Measurements from ENCODE around the gene ACE. TPM values are rescaled to one million over a fixed set of nuclear protein-coding genes. Genes with fewer than 3 reads are reported as not detected.

Gene ACE
- total RNA-seq, 1 donor from 2014 or later, result 6.4 TPM

DNA sequence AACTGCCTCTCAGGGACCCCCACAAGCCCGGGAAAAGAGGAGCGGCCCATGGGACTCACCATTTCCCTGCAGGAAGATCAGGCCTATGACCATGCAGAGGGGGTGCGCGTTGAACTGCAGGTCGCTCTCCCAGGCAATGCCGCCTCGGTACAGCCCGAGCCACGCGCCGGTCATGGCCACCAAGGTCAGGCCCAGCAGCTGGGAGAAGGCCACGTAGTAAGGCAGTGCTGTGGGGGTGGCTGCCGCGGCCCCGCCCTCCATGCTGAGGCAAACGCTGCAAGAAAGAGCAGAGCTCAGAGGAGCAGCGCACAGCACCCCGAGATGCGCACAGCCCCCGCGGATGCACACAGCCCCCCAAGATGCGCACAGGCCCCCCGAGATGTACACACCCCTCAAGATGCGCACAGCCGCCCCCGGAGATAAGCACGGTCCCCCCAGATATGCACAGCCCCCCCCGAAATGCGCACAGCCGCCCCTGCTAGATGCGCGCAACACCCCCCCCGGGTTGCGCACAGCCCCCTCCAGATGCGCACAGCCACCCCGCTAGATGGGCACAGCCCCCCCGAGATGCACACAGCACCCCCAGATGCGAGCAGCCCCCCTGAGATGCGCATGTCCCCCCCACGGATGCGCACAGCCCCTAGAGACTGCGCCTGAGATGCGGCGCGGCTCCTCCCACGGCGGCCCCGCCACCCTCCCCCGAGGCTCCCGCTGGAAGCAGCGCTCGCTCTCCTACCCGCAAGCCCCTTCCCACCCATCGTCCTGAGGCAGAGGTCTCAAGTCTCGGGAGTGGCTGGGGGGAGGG is 39.4 kb upstream of the ACE start:
- no peak for DNase-seq (ENCODE audit: low spot score, unreplicated experiment)
- Mint-ChIP-seq H3K4me1 (ENCODE audit: low read depth) (peaks cover 5% of the 10 kb centered on the region), H3K27ac (no peak overlapping the region), H3K4me3 (ENCODE audit: low read depth) (no peak overlapping the region), H3K36me3 (ENCODE audit: insufficient read depth) (peaks cover 2% of the 10 kb centered on the region), H3K9me3 (ENCODE audit: low read depth) (no peaks in the 10 kb centered on the region), H3K27me3 (no peaks in the 10 kb centered on the region)
- TF ChIP-seq, protein P1, sequence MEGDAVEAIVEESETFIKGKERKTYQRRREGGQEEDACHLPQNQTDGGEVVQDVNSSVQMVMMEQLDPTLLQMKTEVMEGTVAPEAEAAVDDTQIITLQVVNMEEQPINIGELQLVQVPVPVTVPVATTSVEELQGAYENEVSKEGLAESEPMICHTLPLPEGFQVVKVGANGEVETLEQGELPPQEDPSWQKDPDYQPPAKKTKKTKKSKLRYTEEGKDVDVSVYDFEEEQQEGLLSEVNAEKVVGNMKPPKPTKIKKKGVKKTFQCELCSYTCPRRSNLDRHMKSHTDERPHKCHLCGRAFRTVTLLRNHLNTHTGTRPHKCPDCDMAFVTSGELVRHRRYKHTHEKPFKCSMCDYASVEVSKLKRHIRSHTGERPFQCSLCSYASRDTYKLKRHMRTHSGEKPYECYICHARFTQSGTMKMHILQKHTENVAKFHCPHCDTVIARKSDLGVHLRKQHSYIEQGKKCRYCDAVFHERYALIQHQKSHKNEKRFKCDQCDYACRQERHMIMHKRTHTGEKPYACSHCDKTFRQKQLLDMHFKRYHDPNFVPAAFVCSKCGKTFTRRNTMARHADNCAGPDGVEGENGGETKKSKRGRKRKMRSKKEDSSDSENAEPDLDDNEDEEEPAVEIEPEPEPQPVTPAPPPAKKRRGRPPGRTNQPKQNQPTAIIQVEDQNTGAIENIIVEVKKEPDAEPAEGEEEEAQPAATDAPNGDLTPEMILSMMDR (IDR thresholded peaks at IDR 0.05; ENCODE audit: unreplicated experiment), result no peak

DNA sequence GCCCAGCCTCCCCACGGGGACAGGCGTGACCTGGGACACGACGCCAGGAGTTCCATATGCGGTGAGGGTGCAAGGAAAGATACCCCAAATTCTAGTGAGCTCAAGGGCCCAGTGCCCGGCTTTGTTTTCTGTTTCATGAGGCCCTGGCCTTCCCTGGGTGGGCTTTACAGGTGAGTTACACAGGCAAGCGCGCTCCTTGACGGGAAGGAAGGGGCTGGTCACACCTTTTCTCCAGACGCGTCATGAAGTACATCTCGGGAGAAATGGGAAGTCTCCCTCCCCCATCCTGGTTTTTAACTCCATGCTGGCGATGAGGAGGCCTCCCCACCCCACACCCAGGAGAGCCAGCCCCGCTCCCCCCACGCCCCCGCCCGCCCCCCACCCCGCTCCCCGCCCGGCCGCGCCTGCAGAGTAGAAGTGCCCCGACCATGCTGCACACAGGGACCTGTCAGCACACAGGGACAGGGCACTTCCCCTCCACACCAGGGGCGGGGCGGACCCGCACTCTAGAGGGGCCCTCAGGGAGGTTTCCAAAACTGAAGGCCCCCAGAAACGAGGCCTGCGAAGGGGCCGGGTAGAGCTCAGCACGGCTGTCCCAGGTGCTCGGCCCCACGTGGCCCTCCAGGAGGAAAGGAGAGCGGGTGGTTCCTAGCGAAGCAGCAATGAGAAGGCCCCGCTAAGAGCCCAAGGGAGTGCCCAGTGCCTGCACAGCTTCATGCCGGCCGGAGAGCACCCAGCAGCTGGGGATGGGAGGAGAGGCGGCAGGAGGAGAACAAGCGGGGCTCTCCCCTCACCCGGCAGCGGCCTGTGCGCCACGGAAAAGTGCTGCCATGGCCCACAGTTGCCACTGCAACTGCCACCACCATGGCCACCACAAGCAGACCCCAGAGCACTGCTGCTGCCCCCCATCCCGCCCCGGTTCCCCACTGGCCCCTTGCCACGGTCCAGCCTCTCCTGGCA is 38.5 kb upstream of the ACE start:
- H3K36me3 Mint-ChIP-seq (ENCODE audit: insufficient read depth), result peaks cover 2% of the 10 kb centered on the region
- TF ChIP-seq, protein P1 (IDR thresholded peaks at IDR 0.05; ENCODE audit: unreplicated experiment), result no peak
- no peak overlapping the region for H3K27ac Mint-ChIP-seq
- no peaks in the 10 kb centered on the region for H3K9me3 Mint-ChIP-seq (ENCODE audit: low read depth)
- H3K27me3 Mint-ChIP-seq, result no peaks in the 10 kb centered on the region
- no peak overlapping the region for H3K4me3 Mint-ChIP-seq (ENCODE audit: low read depth)
- DNase-seq (ENCODE audit: low spot score, unreplicated experiment), result no peak
- H3K4me1 Mint-ChIP-seq (ENCODE audit: low read depth), result no peaks in the 10 kb centered on the region

DNA sequence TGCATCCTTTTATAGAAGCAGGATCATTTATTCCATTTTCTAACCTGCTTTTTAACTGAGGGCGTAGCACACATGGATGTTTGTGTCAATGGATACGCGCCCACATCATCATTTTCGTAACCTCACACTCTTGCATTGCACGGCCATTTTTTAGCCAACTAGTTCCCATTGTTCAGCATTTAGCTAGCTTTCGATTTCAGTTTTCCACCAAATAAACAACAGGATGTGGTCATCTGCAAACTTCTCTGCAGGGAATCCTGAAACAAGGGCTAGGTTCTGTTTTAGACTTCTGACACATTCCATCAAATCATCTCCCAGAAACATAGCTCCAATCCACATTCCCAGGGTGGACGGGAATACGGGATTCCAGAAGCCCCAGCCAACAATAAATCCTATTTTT is 37.2 kb upstream of the ACE start:
- TF ChIP-seq, protein P1 (IDR thresholded peaks at IDR 0.05; ENCODE audit: unreplicated experiment), result no peak
- peaks cover 2% of the 10 kb centered on the region for H3K36me3 Mint-ChIP-seq (ENCODE audit: insufficient read depth)
- H3K9me3 Mint-ChIP-seq (ENCODE audit: low read depth), result no peaks in the 10 kb centered on the region
- DNase-seq (ENCODE audit: low spot score, unreplicated experiment), result no peak
- no peaks in the 10 kb centered on the region for H3K4me1 Mint-ChIP-seq (ENCODE audit: low read depth)
- H3K4me3 Mint-ChIP-seq (ENCODE audit: low read depth), result no peak overlapping the region
- H3K27me3 Mint-ChIP-seq, result no peaks in the 10 kb centered on the region
- no peak overlapping the region for H3K27ac Mint-ChIP-seq

DNA sequence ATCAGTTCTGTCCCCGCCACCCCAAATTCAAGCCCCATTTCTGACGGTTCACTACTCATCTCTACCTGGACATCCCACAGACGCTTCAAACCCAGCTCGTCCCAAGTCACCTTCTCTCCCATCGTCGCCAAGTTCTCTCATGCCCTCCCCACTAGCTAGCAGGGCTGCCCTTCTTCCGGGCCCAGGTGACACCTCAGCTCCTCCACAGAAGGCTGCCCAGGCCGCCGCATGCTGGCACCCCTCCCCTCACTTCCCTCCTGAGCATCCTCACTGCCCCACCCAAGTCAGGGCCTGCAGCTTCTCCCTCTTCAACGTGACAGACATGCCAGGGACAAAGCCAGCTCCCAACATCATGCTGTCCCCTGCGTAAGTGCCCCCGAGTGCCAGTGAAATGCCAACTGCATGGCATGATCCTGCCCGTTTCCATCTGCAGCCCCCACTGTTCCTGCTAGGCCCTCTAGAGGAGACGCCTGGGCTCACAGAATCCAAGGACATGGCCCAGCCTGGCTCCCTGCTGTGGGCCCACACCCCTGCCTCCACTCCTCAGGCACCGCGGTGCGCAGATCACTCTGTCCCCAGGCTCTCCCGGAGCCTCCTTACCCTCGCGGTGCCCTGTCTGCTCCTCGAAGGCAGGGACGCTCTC is 36.6 kb upstream of the ACE start:
- Mint-ChIP-seq H3K9me3 (ENCODE audit: low read depth) (no peaks in the 10 kb centered on the region), H3K4me1 (ENCODE audit: low read depth) (peaks cover 3% of the 10 kb centered on the region), H3K4me3 (ENCODE audit: low read depth) (no peak overlapping the region), H3K27ac (no peak overlapping the region), H3K36me3 (ENCODE audit: insufficient read depth) (peaks cover 2% of the 10 kb centered on the region), H3K27me3 (no peaks in the 10 kb centered on the region)
- TF ChIP-seq, protein P1 (IDR thresholded peaks at IDR 0.05; ENCODE audit: unreplicated experiment), result no peak
- no peak for DNase-seq (ENCODE audit: low spot score, unreplicated experiment)

All from progenitor cell of endocrine pancreas (in vitro differentiated cells).